Measurements from ENCODE around the gene C19orf38. TPM values are rescaled to one million over a fixed set of nuclear protein-coding genes. Genes with fewer than 3 reads are reported as not detected.

The C19orf38 gene
- polyA plus RNA-seq, 2 of the 4 experiments (the other 2 are of a cell fraction): 0.09 to 0.13 TPM

DNA sequence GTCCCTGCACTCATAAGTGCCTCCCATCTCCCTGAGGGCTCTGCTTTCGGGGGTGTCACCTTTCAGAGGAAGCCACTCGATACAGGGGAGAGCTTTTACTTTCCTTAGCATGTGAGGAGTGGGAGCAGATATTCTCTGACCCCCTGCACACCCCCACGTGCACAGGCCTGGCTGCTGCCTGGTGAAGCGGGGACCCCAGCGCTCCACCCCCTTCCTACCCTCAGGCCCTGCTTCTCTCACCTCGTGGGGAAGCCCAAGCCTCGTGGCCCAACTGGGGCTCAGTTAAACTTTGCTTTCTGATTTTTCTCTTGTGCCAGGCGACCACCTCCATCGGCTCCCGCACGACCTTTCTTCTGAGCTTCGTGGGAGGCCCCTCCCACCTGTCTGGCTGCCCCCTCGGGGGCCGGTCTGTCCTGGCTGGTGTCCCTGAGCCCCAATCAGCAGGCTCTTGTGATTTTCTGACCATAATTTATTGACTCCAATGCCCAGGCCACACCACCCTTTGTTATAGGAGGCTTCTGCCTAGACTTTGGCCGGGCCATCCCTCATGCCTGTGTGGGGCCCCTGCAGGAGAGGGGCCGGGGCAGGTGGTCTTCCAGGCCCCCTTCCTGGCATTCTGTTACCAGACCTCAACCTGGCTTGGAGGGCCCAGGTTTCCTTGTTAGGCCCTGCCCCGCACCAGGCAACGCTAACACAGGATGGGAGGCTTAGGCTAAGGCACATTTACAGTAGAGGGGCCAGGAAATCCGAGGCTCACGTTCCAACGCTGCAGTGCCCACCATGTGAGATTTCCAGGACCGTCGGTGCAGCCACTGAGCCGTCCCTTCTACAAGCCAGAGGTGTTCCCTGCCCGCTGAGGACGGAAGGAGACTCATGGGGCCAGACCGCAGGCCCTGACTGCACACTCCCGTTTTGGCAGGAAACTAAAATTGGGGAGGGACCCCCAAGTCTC is 16.0 kb upstream of the C19orf38 start:
- no peak for ATAC-seq
- POLR2A ChIA-PET: no interaction called here
- peaks cover 8% of the 10 kb centered on the region; the same call in 2 of the 3 replicates for H3K4me1 ChIP-seq
- CTCF ChIA-PET: interaction anchor here (1.2 kb wide), 1 partner anchor 32 kb away, joined by 6 read pairs; no protein-coding TSS in a partner anchor
- no peak for DNase-seq (ENCODE audit: low read depth in 1 of 2, low spot score in 1 of 2)
- no peak overlapping the region for H3K4me2 ChIP-seq
- no peak for FAIRE-seq
- peaks cover 7% of the 10 kb centered on the region for H3K9me3 ChIP-seq
- TF ChIP-seq, protein P1, sequence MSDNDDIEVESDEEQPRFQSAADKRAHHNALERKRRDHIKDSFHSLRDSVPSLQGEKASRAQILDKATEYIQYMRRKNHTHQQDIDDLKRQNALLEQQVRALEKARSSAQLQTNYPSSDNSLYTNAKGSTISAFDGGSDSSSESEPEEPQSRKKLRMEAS (IDR thresholded peaks at IDR 0.05): no peak
- TF ChIP-seq HEYL (CRISPR knock-in tag; IDR thresholded peaks at IDR 0.05) (no peak), MAZ (IDR thresholded peaks at IDR 0.05; ENCODE audit: borderline replicate concordance, low read depth, low read length) (no peak), PHF8 (IDR thresholded peaks at IDR 0.05; ENCODE audit: borderline replicate concordance, low read depth) (no peak), EHF (CRISPR knock-in tag; IDR thresholded peaks at IDR 0.05) (no peak), FOSB (CRISPR knock-in tag; IDR thresholded peaks at IDR 0.05) (no peak), TP53 (CRISPR knock-in tag; IDR thresholded peaks at IDR 0.05) (no peak), CHD2 (IDR thresholded peaks at IDR 0.05; ENCODE audit: low read length, partially characterized antibody) (no peak), CHD4 (IDR thresholded peaks at IDR 0.05; ENCODE audit: borderline replicate concordance) (no peak), ZSCAN20 (CRISPR knock-in tag; IDR thresholded peaks at IDR 0.05) (no peak), HOXA7 (CRISPR knock-in tag; IDR thresholded peaks at IDR 0.05) (no peak), CEBPB (IDR thresholded peaks at IDR 0.05) (no peak), RCOR1 (IDR thresholded peaks at IDR 0.05; ENCODE audit: low read depth, low read length) (no peak), POLR2AphosphoS2 (conservative IDR thresholded peaks at IDR 0.05; ENCODE audit: low read length) (no peak; the same call in 1 of the 2 replicates)
- TF ChIP-seq, protein P2, sequence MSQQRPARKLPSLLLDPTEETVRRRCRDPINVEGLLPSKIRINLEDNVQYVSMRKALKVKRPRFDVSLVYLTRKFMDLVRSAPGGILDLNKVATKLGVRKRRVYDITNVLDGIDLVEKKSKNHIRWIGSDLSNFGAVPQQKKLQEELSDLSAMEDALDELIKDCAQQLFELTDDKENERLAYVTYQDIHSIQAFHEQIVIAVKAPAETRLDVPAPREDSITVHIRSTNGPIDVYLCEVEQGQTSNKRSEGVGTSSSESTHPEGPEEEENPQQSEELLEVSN (IDR thresholded peaks at IDR 0.05; ENCODE audit: borderline replicate concordance, low read depth): no peak
- TF ChIP-seq, protein P3, sequence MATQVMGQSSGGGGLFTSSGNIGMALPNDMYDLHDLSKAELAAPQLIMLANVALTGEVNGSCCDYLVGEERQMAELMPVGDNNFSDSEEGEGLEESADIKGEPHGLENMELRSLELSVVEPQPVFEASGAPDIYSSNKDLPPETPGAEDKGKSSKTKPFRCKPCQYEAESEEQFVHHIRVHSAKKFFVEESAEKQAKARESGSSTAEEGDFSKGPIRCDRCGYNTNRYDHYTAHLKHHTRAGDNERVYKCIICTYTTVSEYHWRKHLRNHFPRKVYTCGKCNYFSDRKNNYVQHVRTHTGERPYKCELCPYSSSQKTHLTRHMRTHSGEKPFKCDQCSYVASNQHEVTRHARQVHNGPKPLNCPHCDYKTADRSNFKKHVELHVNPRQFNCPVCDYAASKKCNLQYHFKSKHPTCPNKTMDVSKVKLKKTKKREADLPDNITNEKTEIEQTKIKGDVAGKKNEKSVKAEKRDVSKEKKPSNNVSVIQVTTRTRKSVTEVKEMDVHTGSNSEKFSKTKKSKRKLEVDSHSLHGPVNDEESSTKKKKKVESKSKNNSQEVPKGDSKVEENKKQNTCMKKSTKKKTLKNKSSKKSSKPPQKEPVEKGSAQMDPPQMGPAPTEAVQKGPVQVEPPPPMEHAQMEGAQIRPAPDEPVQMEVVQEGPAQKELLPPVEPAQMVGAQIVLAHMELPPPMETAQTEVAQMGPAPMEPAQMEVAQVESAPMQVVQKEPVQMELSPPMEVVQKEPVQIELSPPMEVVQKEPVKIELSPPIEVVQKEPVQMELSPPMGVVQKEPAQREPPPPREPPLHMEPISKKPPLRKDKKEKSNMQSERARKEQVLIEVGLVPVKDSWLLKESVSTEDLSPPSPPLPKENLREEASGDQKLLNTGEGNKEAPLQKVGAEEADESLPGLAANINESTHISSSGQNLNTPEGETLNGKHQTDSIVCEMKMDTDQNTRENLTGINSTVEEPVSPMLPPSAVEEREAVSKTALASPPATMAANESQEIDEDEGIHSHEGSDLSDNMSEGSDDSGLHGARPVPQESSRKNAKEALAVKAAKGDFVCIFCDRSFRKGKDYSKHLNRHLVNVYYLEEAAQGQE (IDR thresholded peaks at IDR 0.05): no peak
- TF ChIP-seq, protein P4, sequence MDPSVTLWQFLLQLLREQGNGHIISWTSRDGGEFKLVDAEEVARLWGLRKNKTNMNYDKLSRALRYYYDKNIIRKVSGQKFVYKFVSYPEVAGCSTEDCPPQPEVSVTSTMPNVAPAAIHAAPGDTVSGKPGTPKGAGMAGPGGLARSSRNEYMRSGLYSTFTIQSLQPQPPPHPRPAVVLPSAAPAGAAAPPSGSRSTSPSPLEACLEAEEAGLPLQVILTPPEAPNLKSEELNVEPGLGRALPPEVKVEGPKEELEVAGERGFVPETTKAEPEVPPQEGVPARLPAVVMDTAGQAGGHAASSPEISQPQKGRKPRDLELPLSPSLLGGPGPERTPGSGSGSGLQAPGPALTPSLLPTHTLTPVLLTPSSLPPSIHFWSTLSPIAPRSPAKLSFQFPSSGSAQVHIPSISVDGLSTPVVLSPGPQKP (IDR thresholded peaks at IDR 0.05; ENCODE audit: low read depth, low read length): no peak
- TF ChIP-seq, protein P5, sequence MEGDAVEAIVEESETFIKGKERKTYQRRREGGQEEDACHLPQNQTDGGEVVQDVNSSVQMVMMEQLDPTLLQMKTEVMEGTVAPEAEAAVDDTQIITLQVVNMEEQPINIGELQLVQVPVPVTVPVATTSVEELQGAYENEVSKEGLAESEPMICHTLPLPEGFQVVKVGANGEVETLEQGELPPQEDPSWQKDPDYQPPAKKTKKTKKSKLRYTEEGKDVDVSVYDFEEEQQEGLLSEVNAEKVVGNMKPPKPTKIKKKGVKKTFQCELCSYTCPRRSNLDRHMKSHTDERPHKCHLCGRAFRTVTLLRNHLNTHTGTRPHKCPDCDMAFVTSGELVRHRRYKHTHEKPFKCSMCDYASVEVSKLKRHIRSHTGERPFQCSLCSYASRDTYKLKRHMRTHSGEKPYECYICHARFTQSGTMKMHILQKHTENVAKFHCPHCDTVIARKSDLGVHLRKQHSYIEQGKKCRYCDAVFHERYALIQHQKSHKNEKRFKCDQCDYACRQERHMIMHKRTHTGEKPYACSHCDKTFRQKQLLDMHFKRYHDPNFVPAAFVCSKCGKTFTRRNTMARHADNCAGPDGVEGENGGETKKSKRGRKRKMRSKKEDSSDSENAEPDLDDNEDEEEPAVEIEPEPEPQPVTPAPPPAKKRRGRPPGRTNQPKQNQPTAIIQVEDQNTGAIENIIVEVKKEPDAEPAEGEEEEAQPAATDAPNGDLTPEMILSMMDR (IDR thresholded peaks at IDR 0.05): no peak
- H3K4me3 ChIP-seq: no peak overlapping the region
- H3K27ac ChIP-seq: no peak overlapping the region
- WGBS (ENCODE audit: missing lambda C conversion rate): 83% methylated on average over 24 of the region's 28 CpGs
